ENCODE data around the gene CFAP221.

CFAP221 gene

GRCh38 chr2:119590873-119591272, 46.6 kb downstream of the CFAP221 start:
- Histone ChIP-seq H3K36me3 (replicated peaks) (no peaks in the 10 kb centered on the region), H3K27ac (no peak overlapping the region), H3K4me3 (ENCODE audit: low read depth, low read length) (no peak overlapping the region), H3K27me3 (replicated peaks) (no peaks in the 10 kb centered on the region)
- in situ Hi-C loops (cut with HindIII; ENCODE audit: low pct_ligation_motif_present, low sequenced_read_pairs): no loop called here
- TF ChIP-seq CTCF (IDR thresholded peaks at IDR 0.05; ENCODE audit: low read depth, low read length, missing control alignments): no peak
- DNase-seq: no peak

GRCh38 chr2:119591523-119591922, 47.3 kb downstream of the CFAP221 start:
- in situ Hi-C loops (cut with HindIII; ENCODE audit: low pct_ligation_motif_present, low sequenced_read_pairs): no loop called here
- no peaks in the 10 kb centered on the region for H3K27me3 ChIP-seq (replicated peaks)
- H3K4me3 ChIP-seq (ENCODE audit: low read depth, low read length): no peak overlapping the region
- no peak for TF ChIP-seq CTCF (IDR thresholded peaks at IDR 0.05; ENCODE audit: low read depth, low read length, missing control alignments)
- no peak for DNase-seq
- H3K27ac ChIP-seq: no peak overlapping the region
- no peaks in the 10 kb centered on the region for H3K36me3 ChIP-seq (replicated peaks)

- Histone ChIP-seq H3K27ac (no peak overlapping the region), H3K4me3 (ENCODE audit: low read depth, low read length) (no peak overlapping the region), H3K27me3 (replicated peaks) (no peaks in the 10 kb centered on the region), H3K36me3 (replicated peaks) (no peaks in the 10 kb centered on the region)
- in situ Hi-C loops (cut with HindIII; ENCODE audit: low pct_ligation_motif_present, low sequenced_read_pairs): no loop called here
- DNase-seq: no peak
- TF ChIP-seq CTCF (IDR thresholded peaks at IDR 0.05; ENCODE audit: low read depth, low read length, missing control alignments): no peak
Measured at GRCh38 chr2:119592436-119592835, 48.2 kb downstream of the CFAP221 start.

- H3K4me3 ChIP-seq (ENCODE audit: low read depth, low read length): no peak overlapping the region
- no peaks in the 10 kb centered on the region for H3K36me3 ChIP-seq (replicated peaks)
- DNase-seq: no peak
- no peak overlapping the region for H3K27ac ChIP-seq
- in situ Hi-C loops (cut with HindIII; ENCODE audit: low pct_ligation_motif_present, low sequenced_read_pairs): no loop called here
- TF ChIP-seq CTCF (IDR thresholded peaks at IDR 0.05; ENCODE audit: low read depth, low read length, missing control alignments): no peak
- no peaks in the 10 kb centered on the region for H3K27me3 ChIP-seq (replicated peaks)
Measured at GRCh38 chr2:119596638-119597037, 52.4 kb downstream of the CFAP221 start.

- no peak for DNase-seq
- no peak for TF ChIP-seq CTCF (IDR thresholded peaks at IDR 0.05; ENCODE audit: low read depth, low read length, missing control alignments)
- Histone ChIP-seq H3K27ac (no peak overlapping the region), H3K4me3 (ENCODE audit: low read depth, low read length) (no peak overlapping the region), H3K36me3 (replicated peaks) (no peaks in the 10 kb centered on the region), H3K27me3 (replicated peaks) (no peaks in the 10 kb centered on the region)
- in situ Hi-C loops (cut with HindIII; ENCODE audit: low pct_ligation_motif_present, low sequenced_read_pairs): no loop called here
Measured at GRCh38 chr2:119598596-119599263, 54.5 kb downstream of the CFAP221 start.

GRCh38 chr2:119599384-119599783, 55.1 kb downstream of the CFAP221 start:
- H3K4me3 ChIP-seq (ENCODE audit: low read depth, low read length): no peak overlapping the region
- no peaks in the 10 kb centered on the region for H3K27me3 ChIP-seq (replicated peaks)
- H3K27ac ChIP-seq: no peak overlapping the region
- no peak for DNase-seq
- in situ Hi-C loops (cut with HindIII; ENCODE audit: low pct_ligation_motif_present, low sequenced_read_pairs): no loop called here
- no peaks in the 10 kb centered on the region for H3K36me3 ChIP-seq (replicated peaks)
- no peak for TF ChIP-seq CTCF (IDR thresholded peaks at IDR 0.05; ENCODE audit: low read depth, low read length, missing control alignments)

All from brain microvascular endothelial cell (primary cell).